GM23338 (cell line): Measurements from ENCODE around the gene AATF. TPM values are rescaled to one million over a fixed set of nuclear protein-coding genes. Genes with fewer than 3 reads are reported as not detected.

Source experiments
- ATAC-seq: fragments of 200-7000 bp; cut with Tn5 transposase; 3 replicates; pipeline ENCODE4 v1.9.1; 2020
- DNase-seq: peaks from one replicate; pipeline ENCODE4 v3.0.0-alpha.2; 2015; ENCODE audit warnings: low spot score
- H2AFZ ChIP-seq: fragments of 200-600 bp; sonication (generic); 2 replicates; pipeline ENCODE4 v1.8.0; 2016; ENCODE audit warnings: antibody characterized with exemption, mild to moderate bottlenecking, moderate library complexity
- H3F3A ChIP-seq: fragments of 200-600 bp; sonication (generic); replicated peaks from 2 replicates; pipeline ENCODE4 v1.8.0; 2017; ENCODE audit warnings: antibody characterized with exemption, mixed run types, low read depth
- H3K27ac ChIP-seq: fragments of 200-600 bp; sonication (generic); 2 replicates; pipeline ENCODE4 v1.6.1; 2016; ENCODE audit warnings: low read depth
- H3K27me3 ChIP-seq: fragments of 200-600 bp; sonication (generic); 2 replicates; pipeline ENCODE4 v1.8.0; 2016; ENCODE audit warnings: mild to moderate bottlenecking, mixed run types, moderate library complexity; ENCODE audit not compliant: insufficient read depth
- H3K36me3 ChIP-seq: fragments of 200-600 bp; sonication (generic); 2 replicates; pipeline ENCODE4 v1.8.0; 2016; ENCODE audit warnings: mild to moderate bottlenecking; ENCODE audit not compliant: insufficient read depth
- H3K4me1 ChIP-seq: fragments of 200-600 bp; sonication (generic); 2 replicates; pipeline ENCODE4 v1.8.0; 2016; ENCODE audit warnings: mild to moderate bottlenecking, moderate library complexity; ENCODE audit not compliant: insufficient read depth
- H3K4me2 ChIP-seq: fragments of 200-600 bp; sonication (generic); 2 replicates; pipeline ENCODE4 v1.7.1; 2017; ENCODE audit warnings: mixed run types
- H3K4me3 ChIP-seq: fragments of 200-600 bp; sonication (generic); 2 replicates; pipeline ENCODE4 v1.6.1; 2016; ENCODE audit warnings: mixed run types
- H3K79me2 ChIP-seq: fragments of 200-600 bp; sonication (generic); replicated peaks from 2 replicates; pipeline ENCODE4 v1.8.0; 2017; ENCODE audit warnings: mild to moderate bottlenecking; ENCODE audit not compliant: insufficient read depth
- H3K9me2 ChIP-seq: fragments of 200-600 bp; sonication (generic); 2 replicates; pipeline ENCODE4 v1.8.0; 2017; ENCODE audit not compliant: insufficient read depth
- H4K20me1 ChIP-seq: fragments of 200-600 bp; sonication (generic); replicated peaks from 2 replicates; pipeline ENCODE4 v1.8.0; 2017; ENCODE audit warnings: mild to moderate bottlenecking; ENCODE audit not compliant: insufficient read depth
- H3K27ac Mint-ChIP-seq: 2 replicates; pipeline ENCODE4 v1.8.0; 2020; ENCODE audit warnings: inconsistent platforms, mild to moderate bottlenecking, moderate library complexity, mixed read lengths
- H3K27me3 Mint-ChIP-seq: 3 replicates; pipeline ENCODE4 v1.8.0; 2022; ENCODE audit warnings: low read depth, mild to moderate bottlenecking, moderate library complexity, mixed read lengths, inconsistent platforms; ENCODE audit not compliant: insufficient read depth, poor library complexity
- H3K36me3 Mint-ChIP-seq: 3 replicates; pipeline ENCODE4 v1.8.0; 2021; ENCODE audit warnings: low read depth, mild to moderate bottlenecking, inconsistent platforms, moderate library complexity, mixed read lengths
- H3K4me1 Mint-ChIP-seq: 3 replicates; pipeline ENCODE4 v1.8.0; 2020; ENCODE audit warnings: mild to moderate bottlenecking, inconsistent platforms, mixed read lengths
- H3K4me3 Mint-ChIP-seq: 3 replicates; pipeline ENCODE4 v1.8.0; 2021; ENCODE audit warnings: moderate library complexity, mild to moderate bottlenecking, inconsistent platforms, mixed read lengths
- H3K9me3 Mint-ChIP-seq: 3 replicates; pipeline ENCODE4 v1.8.0; 2020; ENCODE audit warnings: moderate library complexity, mild to moderate bottlenecking, inconsistent platforms, mixed read lengths
- JUNB ChIP-seq: IDR thresholded peaks from one replicate; pipeline ENCODE4 v1.6.1; 2016; ENCODE audit warnings: antibody characterized with exemption; ENCODE audit not compliant: unreplicated experiment
- NANOG ChIP-seq: IDR thresholded peaks from 2 replicates; pipeline ENCODE4 v1.6.1; 2016; ENCODE audit warnings: antibody characterized with exemption, borderline replicate concordance
- REST ChIP-seq: IDR thresholded peaks from one replicate; pipeline ENCODE4 v1.6.1; 2018; ENCODE audit warnings: antibody characterized with exemption; ENCODE audit not compliant: unreplicated experiment
- ZNF114 ChIP-seq: fragments of 250-450 bp; sonication (Bioruptor Pico); IDR thresholded peaks from 2 replicates; pipeline ENCODE4 v1.5.0; 2020; ENCODE audit warnings: mild to moderate bottlenecking, moderate library complexity
- ZNF331 ChIP-seq: fragments of 250-450 bp; sonication (Bioruptor Pico); IDR thresholded peaks from 2 replicates; pipeline ENCODE4 v1.5.0; 2020; ENCODE audit warnings: low read depth, mild to moderate bottlenecking, moderate library complexity
- ZNF462 ChIP-seq: fragments of 250-450 bp; sonication (Bioruptor Pico); IDR thresholded peaks from 2 replicates; pipeline ENCODE4 v1.5.0; 2020; ENCODE audit warnings: mild to moderate bottlenecking, moderate library complexity
- polyA plus RNA-seq: library from polyadenylated mRNA; unstranded; fragments of >200 nt; fragmentation: Nextera tagmentation; extraction: Ambion mirVana; gene quantifications from 2 replicates; pipeline ENCODE4 v1.2.1, GENCODE V29; 2016
- total RNA-seq: library from RNA; depleted of rRNA; stranded (reverse); fragments of >200 nt; shearing (Covaris generic); gene quantifications from 2 replicates; pipeline ENCODE4 v1.2.3, GENCODE V29; 2014
- TF ChIP-seq, protein P1 (sequence below): IDR thresholded peaks from 2 replicates; pipeline ENCODE4 v1.6.1; 2016; ENCODE audit warnings: antibody characterized with exemption

The AATF gene
- total and polyA plus RNA-seq, 2 experiments from 2014 or later: 40.2 to 71.2 TPM

DNA sequence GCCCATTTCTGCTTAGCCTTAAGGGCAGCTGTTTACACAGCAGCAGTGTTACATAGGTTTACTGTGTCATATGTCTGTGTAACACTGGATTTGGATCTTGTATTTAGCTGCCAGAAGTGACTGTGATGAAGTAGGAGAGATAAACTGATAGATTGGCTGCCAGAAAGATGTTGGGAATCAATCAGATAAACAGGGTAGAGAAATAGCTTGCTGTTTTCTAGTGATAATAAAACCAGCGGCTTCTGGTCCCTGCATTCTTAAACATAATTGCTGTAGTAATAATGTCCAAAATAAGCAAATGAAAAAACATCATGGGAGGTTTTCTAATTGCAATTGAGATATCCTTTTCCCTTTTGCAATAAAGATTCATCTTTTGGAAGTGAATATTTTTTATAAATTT, 68.7 kb downstream of the AATF start (continued):
- no peak for TF ChIP-seq ZNF462 (CRISPR knock-in tag)

DNA sequence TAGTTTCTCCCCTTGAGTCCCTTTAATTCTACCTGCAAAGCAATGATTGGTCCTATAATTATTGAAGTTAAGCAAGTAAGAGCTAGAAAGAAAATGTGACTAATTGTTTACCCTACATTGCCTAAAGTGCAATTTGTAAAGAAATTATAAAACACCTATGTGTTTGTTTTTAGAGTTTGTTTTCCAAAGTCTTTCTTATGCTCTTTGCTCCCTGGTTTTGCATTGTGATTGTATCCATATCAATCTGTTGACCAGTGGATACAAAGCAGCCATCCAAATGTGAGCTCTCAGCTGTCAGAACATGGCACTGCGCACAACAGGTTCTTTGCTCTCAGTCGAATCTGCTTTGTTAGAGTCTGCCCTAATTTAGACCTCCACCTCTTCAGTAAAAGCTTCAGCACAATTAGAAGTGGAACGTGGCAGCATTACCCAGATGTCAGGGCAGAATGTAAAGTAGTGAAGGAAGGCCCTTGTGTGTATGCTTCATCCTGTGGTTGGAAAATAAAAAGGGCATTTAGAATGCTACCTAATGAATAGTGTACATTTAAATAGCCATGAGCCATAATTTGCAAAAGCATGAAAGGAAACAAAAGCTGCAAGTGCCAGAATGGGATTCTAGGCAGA, 70.5 kb downstream of the AATF start:
- Mint-ChIP-seq H3K27ac (no peak overlapping the region), H3K4me3 (no peak overlapping the region), H3K4me1 (peaks cover 30% of the 10 kb centered on the region), H3K36me3 (peaks cover 2% of the 10 kb centered on the region; the same call in 1 of the 3 replicates), H3K9me3 (no peaks in the 10 kb centered on the region), H3K27me3 (no peaks in the 10 kb centered on the region)
- Histone ChIP-seq H2AFZ (no peak overlapping the region), H3F3A (no peaks in the 10 kb centered on the region), H4K20me1 (0 out of 2 replicates have a peak, but pooled peaks cover 2% of the 10 kb centered on the region), H3K9me2 (no peaks in the 10 kb centered on the region), H3K27me3 (no peaks in the 10 kb centered on the region), H3K36me3 (no peaks in the 10 kb centered on the region), H3K4me2 (no peak overlapping the region), H3K4me1 (peaks cover 24% of the 10 kb centered on the region), H3K4me3 (no peak overlapping the region), H3K79me2 (no peaks in the 10 kb centered on the region), H3K27ac (no peak overlapping the region)
- ATAC-seq (no peak), DNase-seq (no peak)
- TF ChIP-seq, protein P1, sequence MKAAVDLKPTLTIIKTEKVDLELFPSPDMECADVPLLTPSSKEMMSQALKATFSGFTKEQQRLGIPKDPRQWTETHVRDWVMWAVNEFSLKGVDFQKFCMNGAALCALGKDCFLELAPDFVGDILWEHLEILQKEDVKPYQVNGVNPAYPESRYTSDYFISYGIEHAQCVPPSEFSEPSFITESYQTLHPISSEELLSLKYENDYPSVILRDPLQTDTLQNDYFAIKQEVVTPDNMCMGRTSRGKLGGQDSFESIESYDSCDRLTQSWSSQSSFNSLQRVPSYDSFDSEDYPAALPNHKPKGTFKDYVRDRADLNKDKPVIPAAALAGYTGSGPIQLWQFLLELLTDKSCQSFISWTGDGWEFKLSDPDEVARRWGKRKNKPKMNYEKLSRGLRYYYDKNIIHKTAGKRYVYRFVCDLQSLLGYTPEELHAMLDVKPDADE: no peak
- TF ChIP-seq JUNB: no peak
- no peak for TF ChIP-seq NANOG
- TF ChIP-seq ZNF331 (CRISPR knock-in tag): no peak
- TF ChIP-seq REST: no peak
- TF ChIP-seq ZNF114 (CRISPR knock-in tag): no peak
